A549 (cell line): Measurements from ENCODE around the gene DEDD2. TPM values are rescaled to one million over a fixed set of nuclear protein-coding genes. Genes with fewer than 3 reads are reported as not detected.

Experiments
- ATAC-seq, 2 experiments: fragments of 200-7000 bp in 1 of 2; fragments of >200 bp in 1 of 2; cut with Nextera tagmentation in 1 of 2; cut with Tn5 transposase in 1 of 2; 3 replicates each; pipeline versions ENCODE4 v1.8.0 to v1.9.1; 2018 to 2020; ENCODE audit warnings: mild to moderate bottlenecking in 1 of 2, moderate library complexity in 1 of 2
- CTCF ChIA-PET: fragments of 300-600 bp; sonication (Branson Sonifier 250); formaldehyde crosslinking; extraction: SDS; loops from one replicate; lab custom pipeline; 2021; ENCODE audit warnings: antibody characterized with exemption, inconsistent platforms; lab: Yijun Ruan, JAX
- POLR2A ChIA-PET: fragments of 350-600 bp; formaldehyde crosslinking; extraction: SDS; loops from one replicate; lab custom pipeline; 2021; ENCODE audit warnings: antibody characterized with exemption, inconsistent platforms; lab: Yijun Ruan, JAX
- DNase-seq, 2 experiments: peaks; one replicate each; pipeline versions ENCODE4 v3.0.0 to v3.0.0-alpha.2; 2011 to 2016; ENCODE audit warnings: low read depth in 1 of 2, low spot score in 1 of 2
- FAIRE-seq: peaks from 2 replicates; lab custom pipeline; 2011; peaks lifted over from hg19 to GRCh38; lab: Jason Lieb, UNC
- H3K27ac ChIP-seq, 2 experiments: fragments of >200 bp; sonication (Bioruptor Twin); formaldehyde crosslinking; 3 replicates each; pipeline ENCODE4 v1.5.1; 2016 to 2017
- H3K4me1 ChIP-seq: fragments of >200 bp; sonication (Bioruptor Twin); formaldehyde crosslinking; 3 replicates; pipeline ENCODE4 v1.6.1; 2016
- H3K4me2 ChIP-seq: fragments of >200 bp; sonication (Bioruptor Twin); formaldehyde crosslinking; 3 replicates; pipeline ENCODE4 v1.6.1; 2016
- H3K4me3 ChIP-seq: fragments of >200 bp; sonication (Bioruptor Twin); formaldehyde crosslinking; 3 replicates; pipeline ENCODE4 v1.5.1; 2016
- H3K9me3 ChIP-seq: fragments of >200 bp; sonication (Bioruptor Twin); formaldehyde crosslinking; 3 replicates; pipeline ENCODE4 v1.6.1; 2016
- BCL3 ChIP-seq: fragments of >200 bp; sonication (Bioruptor Twin); formaldehyde crosslinking; IDR thresholded peaks from 3 replicates; pipeline ENCODE4 v1.6.1; 2016
- BHLHE40 ChIP-seq: IDR thresholded peaks from 2 replicates; pipeline ENCODE4 v1.6.1; 2012; ENCODE audit warnings: low read depth, low read length, inconsistent platforms
- CBX2 ChIP-seq: fragments of 200-600 bp; sonication (generic); IDR thresholded peaks from 2 replicates; pipeline ENCODE4 v1.6.1; 2016; ENCODE audit warnings: low read depth, mild to moderate bottlenecking, borderline replicate concordance
- CBX8 ChIP-seq: fragments of 200-600 bp; sonication (generic); IDR thresholded peaks from 2 replicates; pipeline ENCODE4 v1.6.1; 2016
- CHD2 ChIP-seq: fragments of 150-350 bp; IDR thresholded peaks from 2 replicates; pipeline ENCODE4 v1.6.1; 2014; ENCODE audit warnings: low read length; ENCODE audit not compliant: partially characterized antibody
- CHD4 ChIP-seq: fragments of 200-600 bp; sonication (generic); IDR thresholded peaks from 2 replicates; pipeline ENCODE4 v1.6.1; 2016; ENCODE audit warnings: antibody characterized with exemption, mild to moderate bottlenecking, borderline replicate concordance
- E2F6 ChIP-seq: IDR thresholded peaks from 2 replicates; pipeline ENCODE4 v1.6.1; 2012; ENCODE audit warnings: low read depth, borderline replicate concordance
- EHF ChIP-seq: fragments of 250-450 bp; sonication (Bioruptor Pico); IDR thresholded peaks from 2 replicates; pipeline ENCODE4 v1.5.0; 2020; ENCODE audit warnings: mild to moderate bottlenecking
- FOSB ChIP-seq: fragments of 250-450 bp; sonication (Bioruptor Pico); IDR thresholded peaks from 2 replicates; pipeline ENCODE4 v1.5.0; 2020; ENCODE audit warnings: mild to moderate bottlenecking, moderate library complexity
- GATA3 ChIP-seq: IDR thresholded peaks from 2 replicates; pipeline ENCODE4 v1.6.1; 2012; ENCODE audit warnings: borderline replicate concordance
- HMGXB4 ChIP-seq: fragments of 250-450 bp; sonication (Bioruptor Pico); IDR thresholded peaks from 2 replicates; pipeline ENCODE4 v1.5.0; 2021; ENCODE audit warnings: mild to moderate bottlenecking, moderate library complexity, borderline replicate concordance
- JUNB ChIP-seq: fragments of >200 bp; sonication (Bioruptor Twin); formaldehyde crosslinking; IDR thresholded peaks from 2 replicates; pipeline ENCODE4 v1.6.1; 2016
- KDM1A ChIP-seq: fragments of 200-600 bp; sonication (generic); IDR thresholded peaks from 2 replicates; pipeline ENCODE4 v1.6.1; 2016; ENCODE audit warnings: low read depth, mild to moderate bottlenecking
- MAFK ChIP-seq: fragments of 450-650 bp; IDR thresholded peaks from 2 replicates; pipeline ENCODE4 v1.6.1; 2014; ENCODE audit not compliant: partially characterized antibody
- MAZ ChIP-seq: fragments of 150-350 bp; IDR thresholded peaks from 2 replicates; pipeline ENCODE4 v1.6.1; 2014; ENCODE audit warnings: antibody characterized with exemption, low read depth, low read length, borderline replicate concordance
- NPAS2 ChIP-seq: fragments of 250-450 bp; sonication (Bioruptor Pico); IDR thresholded peaks from 2 replicates; pipeline ENCODE4 v1.8.0; 2022; ENCODE audit warnings: mild to moderate bottlenecking, moderate library complexity, borderline replicate concordance
- RAD21 ChIP-seq, 2 experiments: fragments of >200 bp in 1 of 2; sonication (Bioruptor Twin) in 1 of 2; formaldehyde crosslinking in 1 of 2; IDR thresholded peaks in 1 of 2; conservative IDR thresholded peaks in 1 of 2; 2 replicates in 1 of 2; 3 replicates in 1 of 2; pipeline ENCODE4 v1.6.1; 2012 to 2018; ENCODE audit warnings: inconsistent platforms in 1 of 2
- RARB ChIP-seq: fragments of 250-450 bp; sonication (Bioruptor Pico); IDR thresholded peaks from 2 replicates; pipeline ENCODE4 v1.8.0; 2021; ENCODE audit warnings: mild to moderate bottlenecking, moderate library complexity
- TP53 ChIP-seq: fragments of 250-450 bp; sonication (Bioruptor Pico); IDR thresholded peaks from 2 replicates; pipeline ENCODE4 v1.5.0; 2021; ENCODE audit warnings: mild to moderate bottlenecking, moderate library complexity
- ZC3H11A ChIP-seq: fragments of 450-650 bp; IDR thresholded peaks from 2 replicates; pipeline ENCODE4 v1.6.1; 2014; ENCODE audit warnings: antibody characterized with exemption, mild to moderate bottlenecking
- WGBS: methylation state at CpG from one replicate; pipeline ENCODE4 v1.1.6; 2017; ENCODE audit errors: missing lambda C conversion rate; 5-methylcytosine and 5-hydroxymethylcytosine counted together
- polyA plus RNA-seq, 4 experiments: library from polyadenylated mRNA; depleted of rRNA in 3 of 4; stranded (reverse); fragments of >200 nt; fragmentation: RNase III in 1 of 4; extraction: RNeasy Plus Mini Kit Qiagen cat#74134 plus additional on column Dnase treatment in 1 of 4; gene quantifications; 2 replicates in 3 of 4; 3 replicates in 1 of 4; pipeline ENCODE4 v1.2.3, GENCODE V29; 2011 to 2017
- TF ChIP-seq, protein P1 (sequence below): fragments of 150-350 bp; IDR thresholded peaks from 2 replicates; pipeline ENCODE4 v1.6.1; 2014; ENCODE audit warnings: low read depth, mild to moderate bottlenecking, low read length
- TF ChIP-seq, protein P2 (sequence below): IDR thresholded peaks from 2 replicates; pipeline ENCODE4 v1.6.1; 2012

DEDD2 gene
- polyA plus RNA-seq, 2 of the 4 experiments (the other 2 are of a cell fraction) = 30.8 to 54.1 TPM

DNA sequence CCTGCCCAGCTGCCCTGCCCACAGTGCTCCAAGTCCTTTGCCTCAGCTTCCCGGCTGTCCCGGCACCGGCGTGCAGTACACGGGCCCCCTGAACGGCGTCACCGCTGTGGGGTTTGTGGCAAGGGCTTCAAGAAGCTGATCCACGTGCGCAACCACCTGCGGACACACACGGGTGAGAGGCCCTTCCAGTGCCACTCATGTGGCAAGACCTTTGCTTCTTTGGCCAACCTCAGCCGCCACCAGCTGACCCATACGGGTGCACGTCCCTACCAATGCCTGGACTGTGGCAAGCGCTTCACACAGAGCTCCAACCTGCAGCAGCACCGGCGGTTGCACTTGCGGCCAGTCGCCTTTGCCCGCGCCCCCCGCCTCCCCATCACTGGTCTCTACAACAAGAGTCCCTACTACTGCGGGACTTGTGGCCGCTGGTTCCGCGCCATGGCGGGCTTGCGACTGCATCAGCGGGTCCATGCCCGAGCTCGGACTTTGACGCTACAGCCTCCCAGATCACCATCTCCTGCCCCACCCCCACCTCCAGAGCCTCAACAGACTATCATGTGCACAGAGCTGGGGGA is 8.3 kb upstream of the DEDD2 start (continued):
- no peak for TF ChIP-seq E2F6
- TF ChIP-seq, all 56 proteins: peak for 0

- 97% methylated on average over 37 of the region's 37 CpGs for WGBS
- no peak overlapping the region for H3K4me2 ChIP-seq
- ChIA-PET POLR2A (interaction anchor here (1.9 kb wide), 1 partner anchor 18 kb away, joined by 4 read pairs; no protein-coding TSS in a partner anchor), CTCF (interaction anchor here (0.6 to 12.7 kb wide), 10 partner anchors 9 to 176 kb away, joined by 3 to 185 read pairs (median 4); partner anchors contain the start of gene GSK3A)
- ATAC-seq (no peak), FAIRE-seq (no peak), DNase-seq (no peak)
- no peak overlapping the region for H3K4me3 ChIP-seq
- TF ChIP-seq JUNB (no peak), KDM1A (no peak), MAZ (no peak), CBX8 (no peak), RARB (CRISPR knock-in tag) (no peak), GATA3 (no peak), FOSB (CRISPR knock-in tag) (no peak), BHLHE40 (no peak), EHF (CRISPR knock-in tag) (no peak), BCL3 (no peak), TP53 (CRISPR knock-in tag) (no peak), RAD21 (conservative IDR thresholded peaks at IDR 0.05 in 1 of 2, IDR thresholded peaks at IDR 0.05 in 1 of 2) (no peak), MAFK (no peak), NPAS2 (CRISPR knock-in tag) (no peak), CBX2 (no peak), CHD2 (no peak), CHD4 (no peak), ZC3H11A (no peak)
- TF ChIP-seq, protein P1, sequence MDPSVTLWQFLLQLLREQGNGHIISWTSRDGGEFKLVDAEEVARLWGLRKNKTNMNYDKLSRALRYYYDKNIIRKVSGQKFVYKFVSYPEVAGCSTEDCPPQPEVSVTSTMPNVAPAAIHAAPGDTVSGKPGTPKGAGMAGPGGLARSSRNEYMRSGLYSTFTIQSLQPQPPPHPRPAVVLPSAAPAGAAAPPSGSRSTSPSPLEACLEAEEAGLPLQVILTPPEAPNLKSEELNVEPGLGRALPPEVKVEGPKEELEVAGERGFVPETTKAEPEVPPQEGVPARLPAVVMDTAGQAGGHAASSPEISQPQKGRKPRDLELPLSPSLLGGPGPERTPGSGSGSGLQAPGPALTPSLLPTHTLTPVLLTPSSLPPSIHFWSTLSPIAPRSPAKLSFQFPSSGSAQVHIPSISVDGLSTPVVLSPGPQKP = no peak
- TF ChIP-seq, protein P2, sequence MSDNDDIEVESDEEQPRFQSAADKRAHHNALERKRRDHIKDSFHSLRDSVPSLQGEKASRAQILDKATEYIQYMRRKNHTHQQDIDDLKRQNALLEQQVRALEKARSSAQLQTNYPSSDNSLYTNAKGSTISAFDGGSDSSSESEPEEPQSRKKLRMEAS = no peak
- H3K4me1 ChIP-seq = peaks cover 20% of the 10 kb centered on the region
- no peaks in the 10 kb centered on the region for H3K9me3 ChIP-seq
- H3K27ac ChIP-seq = no peak overlapping the region
Measured at GRCh38 chr19:42224940-42225717, 7.7 kb upstream of the DEDD2 start.

DNA sequence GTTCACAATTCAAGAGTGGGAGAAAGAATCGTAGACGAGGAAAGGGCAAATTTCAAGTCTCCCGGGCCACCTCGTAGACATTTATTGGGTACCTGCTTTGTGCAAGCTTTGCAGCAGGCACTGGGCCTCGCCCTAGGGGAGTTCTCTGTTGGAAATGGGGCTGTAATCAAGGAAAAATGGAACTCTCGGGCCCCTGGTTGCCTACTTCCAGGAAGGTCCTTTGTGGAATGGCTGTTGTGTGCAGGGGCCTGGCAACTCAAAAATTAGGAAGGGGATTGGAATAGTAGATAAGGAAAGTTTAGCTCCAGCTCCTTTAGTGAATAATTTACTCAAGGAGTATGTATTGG is 3.2 kb upstream of the DEDD2 start:
- ChIA-PET CTCF (interaction anchor here (0.9 to 12.7 kb wide), 6 partner anchors 10 to 192 kb away, joined by 3 to 185 read pairs (median 8); partner anchors contain the start of genes GSK3A and POU2F2), POLR2A (interaction anchor here (0.6 to 2.2 kb wide), 3 partner anchors 14 to 24 kb away, joined by 3 to 26 read pairs (median 5); partner anchors contain the start of gene GSK3A)
- DNase-seq = no peak
- Histone ChIP-seq H3K27ac (peak overlapping the region; percentile 85 to 89), H3K4me3 (peak overlapping the region; percentile 77), H3K4me2 (peak overlapping the region; percentile 95), H3K9me3 (no peaks in the 10 kb centered on the region), H3K4me1 (peaks cover 34% of the 10 kb centered on the region)
- no peak for FAIRE-seq
- 4% methylated on average over 6 of the region's 6 CpGs for WGBS
- TF ChIP-seq HMGXB4 (CRISPR knock-in tag) (no peak), NPAS2 (CRISPR knock-in tag) (no peak), JUNB (no peak)
- TF ChIP-seq, protein P1 = no peak
- ATAC-seq = no peak
